ENCODE data around the gene ENDOD1.

DNA sequence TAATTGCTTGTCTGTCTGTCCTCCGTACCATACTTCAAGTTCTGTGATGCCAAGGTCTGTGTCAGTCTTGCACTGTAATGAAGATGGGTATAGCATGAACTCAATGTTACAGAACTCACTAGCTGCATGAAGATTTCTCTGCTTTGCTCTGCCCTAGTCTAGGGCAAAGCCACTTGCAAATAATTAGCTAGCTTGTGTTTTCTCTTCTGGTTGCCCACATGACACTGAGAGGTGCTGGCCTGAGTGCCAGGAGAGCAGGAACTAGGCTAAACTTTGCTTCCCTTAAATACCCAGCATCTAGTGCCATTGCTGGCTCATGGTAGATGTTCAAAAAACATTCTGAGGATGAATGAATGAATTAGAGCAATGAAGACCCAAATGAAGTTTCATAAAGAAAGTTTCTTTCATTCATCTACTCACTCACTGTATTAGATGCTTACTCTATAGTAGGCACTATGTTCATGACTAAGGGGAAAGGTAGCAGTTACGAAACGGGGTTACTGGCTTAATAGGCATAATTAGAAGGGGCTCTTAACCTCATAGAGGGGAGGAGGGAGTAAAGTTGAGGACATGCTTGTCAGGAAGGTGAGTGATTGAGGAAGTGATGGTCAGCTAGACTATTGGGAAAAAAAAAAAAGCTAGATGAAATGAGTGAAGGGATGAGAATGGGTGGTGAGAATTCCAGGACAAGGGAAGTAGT lies 4.4 kb upstream of the ENDOD1 start:
- TF ChIP-seq POLR2A (IDR thresholded peaks at IDR 0.05; ENCODE audit: low read depth, low read length) = no peak
- no peak for TF ChIP-seq POLR2AphosphoS5 (IDR thresholded peaks at IDR 0.05; ENCODE audit: low read depth, low read length)
- TF ChIP-seq POU2F2 (IDR thresholded peaks at IDR 0.05; ENCODE audit: low read depth, low read length) = no peak

Measured in GM12891 (cell line).